Mesendoderm (in vitro differentiated cells): ENCODE results near the gene MAPKAPK3.
A peak's percentile ranks its signal among the peaks of the same experiment; 100 is the strongest.

Experiments used
- DNase-seq: peaks from one replicate; pipeline ENCODE4 v3.0.0; 2013
- H2AK5ac ChIP-seq: 2 replicates; pipeline ENCODE4 v1.6.1; 2013; ENCODE audit warnings: low read length, inconsistent platforms
- H2BK120ac ChIP-seq: 2 replicates; pipeline ENCODE4 v1.6.1; 2013; ENCODE audit warnings: low read depth, mild to moderate bottlenecking, low read length, moderate library complexity, mixed read lengths
- H2BK15ac ChIP-seq: replicated peaks from 2 replicates; pipeline ENCODE4 v1.6.1; 2013; ENCODE audit warnings: low read depth, mild to moderate bottlenecking, moderate library complexity
- H2BK5ac ChIP-seq: 2 replicates; pipeline ENCODE4 v1.6.1; 2013; ENCODE audit warnings: low read length, inconsistent platforms
- H3K18ac ChIP-seq: 2 replicates; pipeline ENCODE4 v1.6.1; 2013; ENCODE audit warnings: mild to moderate bottlenecking, low read length, mixed read lengths
- H3K23ac ChIP-seq: one replicate; pipeline ENCODE4 v1.6.1; 2013; ENCODE audit warnings: low read length
- H3K27ac ChIP-seq: 2 replicates; pipeline ENCODE4 v1.5.1; 2013; ENCODE audit warnings: low read depth, mild to moderate bottlenecking, inconsistent platforms, low read length, moderate library complexity
- H3K27me3 ChIP-seq: 2 replicates; pipeline ENCODE4 v1.6.1; 2013; ENCODE audit warnings: low read length, control low read depth, mild to moderate bottlenecking, inconsistent platforms; ENCODE audit not compliant: insufficient read depth, poor library complexity
- H3K36me3 ChIP-seq: 2 replicates; pipeline ENCODE4 v1.6.1; 2013; ENCODE audit warnings: low read length, inconsistent platforms; ENCODE audit not compliant: control insufficient read depth, insufficient read depth
- H3K4ac ChIP-seq: one replicate; pipeline ENCODE4 v1.6.1; 2013; ENCODE audit warnings: low read depth, mild to moderate bottlenecking, low read length, moderate library complexity
- H3K4me1 ChIP-seq: 2 replicates; pipeline ENCODE4 v1.6.1; 2013; ENCODE audit warnings: low read depth, low read length, inconsistent platforms; ENCODE audit not compliant: control insufficient read depth
- H3K4me2 ChIP-seq: 2 replicates; pipeline ENCODE4 v1.6.1; 2013; ENCODE audit warnings: low read length
- H3K4me3 ChIP-seq: 2 replicates; pipeline ENCODE4 v1.5.1; 2013; ENCODE audit warnings: mild to moderate bottlenecking, low read length
- H3K56ac ChIP-seq: one replicate; pipeline ENCODE4 v1.6.1; 2013; ENCODE audit warnings: low read length
- H3K79me1 ChIP-seq: 2 replicates; pipeline ENCODE4 v1.6.1; 2013; ENCODE audit warnings: low read length, inconsistent platforms
- H3K79me2 ChIP-seq: 2 replicates; pipeline ENCODE4 v1.6.1; 2013; ENCODE audit warnings: mild to moderate bottlenecking, low read length; ENCODE audit not compliant: control insufficient read depth, insufficient read depth
- H3K9ac ChIP-seq: 2 replicates; pipeline ENCODE4 v1.6.1; 2013; ENCODE audit warnings: low read length, inconsistent platforms
- H4K5ac ChIP-seq: one replicate; pipeline ENCODE4 v1.6.1; 2013; ENCODE audit warnings: low read length
- H4K8ac ChIP-seq: one replicate; pipeline ENCODE4 v1.6.1; 2013; ENCODE audit warnings: low read depth, mild to moderate bottlenecking, control low read depth, low read length, moderate library complexity
- WGBS: extraction: QIAGEN DNeasy Blood & Tissue Kit; methylation state at CpG from one replicate; pipeline ENCODE4 v1.1.7; 2013; ENCODE audit warnings: low lambda C conversion rate, missing lambda C conversion rate; ENCODE audit not compliant: insufficient coverage; ENCODE audit errors: extremely low coverage; 5-methylcytosine and 5-hydroxymethylcytosine counted together

Gene MAPKAPK3

GRCh38 chr3:50577348-50577747 lies 39.6 kb upstream of the MAPKAPK3 start:
- Histone ChIP-seq H3K4me1 (no peaks in the 10 kb centered on the region), H3K79me2 (no peaks in the 10 kb centered on the region)

DNA sequence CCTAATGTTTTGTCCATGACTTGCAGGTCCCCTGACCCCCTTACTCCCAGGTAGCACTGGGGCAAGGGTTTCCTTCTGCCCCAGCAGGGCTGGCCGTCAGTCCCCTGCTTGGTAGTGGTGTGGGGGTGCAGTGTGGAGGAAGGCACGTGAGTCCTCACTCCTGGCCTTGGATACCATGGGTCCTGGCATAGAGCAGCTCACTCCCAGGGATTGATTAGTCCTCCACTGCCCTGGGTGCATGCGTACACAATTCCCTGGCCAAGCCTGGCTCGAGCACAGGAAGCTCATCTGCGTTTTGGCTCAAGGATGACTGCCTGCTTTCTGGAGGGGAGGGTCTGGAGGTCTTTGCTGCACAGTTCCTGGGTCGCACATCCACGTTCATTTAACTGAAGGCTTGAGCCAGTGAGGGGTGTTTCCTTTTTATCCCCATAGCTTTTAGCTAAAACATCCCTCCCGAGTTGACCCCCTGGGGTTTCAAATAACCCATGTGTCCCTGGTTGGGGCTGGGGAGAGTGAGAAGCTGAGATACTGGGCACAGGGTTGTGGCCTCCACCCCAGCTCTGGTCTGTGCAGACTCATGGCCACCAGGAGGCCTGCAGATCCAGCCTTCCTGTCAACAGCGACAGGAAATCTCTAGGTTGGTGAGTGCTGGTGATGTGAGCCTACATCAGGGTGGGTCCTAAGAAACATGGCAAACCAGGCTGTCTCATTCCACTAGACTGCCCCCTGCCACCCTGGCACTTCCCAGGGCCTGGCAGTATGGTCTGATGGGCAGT lies 36.1 kb upstream of the MAPKAPK3 start:
- no CpG with 5 or more reads among the region's 9 CpGs for WGBS
- DNase-seq: no peak

More at GRCh38 chr3:50577348-50577747, 39.6 kb upstream of the MAPKAPK3 start:
- Histone ChIP-seq H4K8ac (no peak overlapping the region), H2AK5ac (no peak overlapping the region), H3K79me1 (no peaks in the 10 kb centered on the region), H2BK15ac (no peak overlapping the region), H3K4me3 (no peak overlapping the region), H3K9ac (no peak overlapping the region), H3K4me2 (no peak overlapping the region), H3K27me3 (no peaks in the 10 kb centered on the region), H2BK5ac (no peak overlapping the region), H3K27ac (no peak overlapping the region), H3K18ac (no peak overlapping the region), H3K23ac (no peak overlapping the region), H3K36me3 (no peaks in the 10 kb centered on the region), H3K56ac (no peak overlapping the region), H2BK120ac (no peak overlapping the region), H3K4ac (no peak overlapping the region), H4K5ac (no peak overlapping the region)
- DNase-seq: no peak
- WGBS: no CpG with 5 or more reads among the region's 2 CpGs

GRCh38 chr3:50581459-50581842 lies 35.5 kb upstream of the MAPKAPK3 start:
- Histone ChIP-seq H3K9ac (no peak overlapping the region), H3K36me3 (no peaks in the 10 kb centered on the region), H3K4me3 (no peak overlapping the region), H3K23ac (no peak overlapping the region), H3K79me2 (no peaks in the 10 kb centered on the region), H2BK15ac (no peak overlapping the region), H4K5ac (no peak overlapping the region), H3K27ac (no peak overlapping the region), H2BK5ac (no peak overlapping the region), H3K18ac (no peak overlapping the region), H4K8ac (no peak overlapping the region), H3K79me1 (no peaks in the 10 kb centered on the region), H3K56ac (no peak overlapping the region), H3K4ac (no peak overlapping the region), H2BK120ac (no peak overlapping the region), H3K27me3 (no peaks in the 10 kb centered on the region), H3K4me1 (no peaks in the 10 kb centered on the region), H2AK5ac (no peak overlapping the region), H3K4me2 (no peak overlapping the region)
- no peak for DNase-seq
- WGBS: no CpG with 5 or more reads among the region's 2 CpGs

More for the DNA sequence above, 36.1 kb upstream of the MAPKAPK3 start:
- H3K4me1 ChIP-seq: no peaks in the 10 kb centered on the region
- no peaks in the 10 kb centered on the region for H3K79me1 ChIP-seq
- H3K27me3 ChIP-seq: no peaks in the 10 kb centered on the region
- no peak overlapping the region for H3K4ac ChIP-seq
- H4K8ac ChIP-seq: no peak overlapping the region
- no peak overlapping the region for H3K18ac ChIP-seq
- H3K4me3 ChIP-seq: no peak overlapping the region
- H3K36me3 ChIP-seq: no peaks in the 10 kb centered on the region
- H2AK5ac ChIP-seq: no peak overlapping the region
- H3K56ac ChIP-seq: no peak overlapping the region
- no peak overlapping the region for H2BK5ac ChIP-seq
- no peak overlapping the region for H4K5ac ChIP-seq
- no peak overlapping the region for H3K23ac ChIP-seq
- H2BK15ac ChIP-seq: no peak overlapping the region
- no peak overlapping the region for H3K4me2 ChIP-seq
- no peak overlapping the region for H2BK120ac ChIP-seq
- no peaks in the 10 kb centered on the region for H3K79me2 ChIP-seq
- H3K9ac ChIP-seq: no peak overlapping the region
- H3K27ac ChIP-seq: no peak overlapping the region

DNA sequence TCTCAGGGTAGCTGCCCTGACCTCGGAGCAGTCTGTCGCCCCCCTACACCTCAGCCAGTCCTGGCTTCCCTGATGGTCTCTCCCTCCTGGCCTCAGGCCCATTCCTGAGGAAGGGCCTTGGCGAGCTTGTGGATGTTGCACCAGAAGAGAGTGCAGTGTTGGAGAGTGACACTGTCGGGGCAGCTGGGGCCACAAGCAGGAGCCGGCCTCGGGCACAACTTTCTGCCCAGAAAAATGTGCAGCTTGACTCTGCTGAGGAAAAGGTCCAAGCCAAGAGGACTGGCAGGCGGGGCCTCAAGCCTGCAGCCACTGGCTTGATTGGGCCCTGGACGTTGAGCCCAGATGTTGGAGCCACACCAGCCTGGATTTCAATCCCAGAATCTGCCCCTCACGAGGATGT lies 34.9 kb upstream of the MAPKAPK3 start:
- no peak overlapping the region for H3K9ac ChIP-seq
- H3K4me3 ChIP-seq: no peak overlapping the region

GRCh38 chr3:50583897-50584296 lies 33.1 kb upstream of the MAPKAPK3 start:
- no peak overlapping the region for H2AK5ac ChIP-seq
- no peak overlapping the region for H4K8ac ChIP-seq
- DNase-seq: no peak
- no peak overlapping the region for H3K27ac ChIP-seq
- H3K27me3 ChIP-seq: no peaks in the 10 kb centered on the region
- no peaks in the 10 kb centered on the region for H3K79me1 ChIP-seq
- H3K4me2 ChIP-seq: no peak overlapping the region
- H2BK15ac ChIP-seq: no peak overlapping the region
- H3K4me1 ChIP-seq: no peaks in the 10 kb centered on the region
- H2BK120ac ChIP-seq: no peak overlapping the region
- no peak overlapping the region for H4K5ac ChIP-seq
- H3K9ac ChIP-seq: no peak overlapping the region
- no peak overlapping the region for H2BK5ac ChIP-seq
- H3K23ac ChIP-seq: no peak overlapping the region
- H3K18ac ChIP-seq: no peak overlapping the region
- WGBS: no CpG with 5 or more reads among the region's 6 CpGs
- H3K56ac ChIP-seq: no peak overlapping the region
- H3K4ac ChIP-seq: no peak overlapping the region
- H3K79me2 ChIP-seq: no peaks in the 10 kb centered on the region
- no peaks in the 10 kb centered on the region for H3K36me3 ChIP-seq
- H3K4me3 ChIP-seq: no peak overlapping the region

More for the DNA sequence above, 34.9 kb upstream of the MAPKAPK3 start:
- no peaks in the 10 kb centered on the region for H3K27me3 ChIP-seq
- no peak overlapping the region for H3K18ac ChIP-seq
- H3K79me2 ChIP-seq: no peaks in the 10 kb centered on the region
- no peak overlapping the region for H2BK120ac ChIP-seq
- no peak overlapping the region for H2BK5ac ChIP-seq
- H2BK15ac ChIP-seq: no peak overlapping the region
- H3K36me3 ChIP-seq: no peaks in the 10 kb centered on the region
- H3K4ac ChIP-seq: no peak overlapping the region
- H2AK5ac ChIP-seq: no peak overlapping the region
- no peaks in the 10 kb centered on the region for H3K79me1 ChIP-seq
- H3K27ac ChIP-seq: no peak overlapping the region
- DNase-seq: no peak
- H3K4me2 ChIP-seq: no peak overlapping the region
- H4K8ac ChIP-seq: no peak overlapping the region
- no peak overlapping the region for H3K56ac ChIP-seq
- H3K23ac ChIP-seq: no peak overlapping the region
- WGBS: no CpG with 5 or more reads among the region's 9 CpGs
- H3K4me1 ChIP-seq: no peaks in the 10 kb centered on the region
- no peak overlapping the region for H4K5ac ChIP-seq

DNA sequence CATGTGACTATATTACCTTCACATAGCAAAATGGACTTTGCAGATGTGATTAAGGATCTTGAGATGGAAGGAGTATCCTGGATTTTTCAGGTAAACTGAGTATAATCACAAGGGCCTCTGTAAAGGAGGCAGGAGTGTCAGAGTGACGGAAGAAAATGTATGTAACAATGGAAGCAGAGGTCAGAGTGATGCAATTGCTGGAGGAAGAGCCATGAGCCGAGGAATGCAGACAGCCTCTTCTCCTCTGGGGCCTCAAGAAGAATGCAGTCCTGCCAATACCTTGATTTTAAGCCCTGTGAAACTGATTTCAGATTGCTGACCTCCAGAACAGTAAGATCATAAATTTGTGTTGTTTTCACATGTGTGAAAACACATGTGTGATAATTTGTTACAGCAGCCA lies 32.6 kb upstream of the MAPKAPK3 start:
- Histone ChIP-seq H4K5ac (no peak overlapping the region), H3K27me3 (no peaks in the 10 kb centered on the region), H3K79me2 (no peaks in the 10 kb centered on the region), H2AK5ac (no peak overlapping the region), H3K23ac (no peak overlapping the region), H3K4me1 (no peaks in the 10 kb centered on the region), H3K18ac (no peak overlapping the region), H4K8ac (no peak overlapping the region), H3K9ac (no peak overlapping the region), H3K4me2 (no peak overlapping the region), H3K27ac (no peak overlapping the region), H3K4ac (no peak overlapping the region), H3K56ac (no peak overlapping the region), H3K36me3 (no peaks in the 10 kb centered on the region), H2BK15ac (no peak overlapping the region), H2BK120ac (no peak overlapping the region), H3K4me3 (no peak overlapping the region), H2BK5ac (no peak overlapping the region), H3K79me1 (no peaks in the 10 kb centered on the region)
- peak; percentile 75 for DNase-seq
- no CpG with 5 or more reads among the region's 2 CpGs for WGBS
